IPS-20b (cell line): Measurements from ENCODE around the gene TPM2.

Experiments
- H3K27ac ChIP-seq: one replicate; pipeline ENCODE4 v1.5.1; 2013; ENCODE audit warnings: low read length
- H3K27me3 ChIP-seq: 2 replicates; pipeline ENCODE4 v1.6.1; 2013; ENCODE audit warnings: mild to moderate bottlenecking, low read length, inconsistent platforms; ENCODE audit not compliant: insufficient read depth
- H3K36me3 ChIP-seq: 2 replicates; pipeline ENCODE4 v1.6.1; 2013; ENCODE audit warnings: low read depth, mild to moderate bottlenecking, inconsistent platforms, low read length, moderate library complexity; ENCODE audit not compliant: insufficient read depth
- H3K4me1 ChIP-seq: 2 replicates; pipeline ENCODE4 v1.6.1; 2013; ENCODE audit warnings: mild to moderate bottlenecking, control low read depth, inconsistent platforms, low read length, moderate library complexity; ENCODE audit not compliant: insufficient read depth
- H3K4me3 ChIP-seq: 2 replicates; pipeline ENCODE4 v1.5.1; 2013; ENCODE audit warnings: mild to moderate bottlenecking, low read length, inconsistent platforms
- H3K9ac ChIP-seq: 2 replicates; pipeline ENCODE4 v1.6.1; 2013; ENCODE audit warnings: low read depth, mild to moderate bottlenecking, inconsistent platforms, low read length, moderate library complexity
- H3K9me3 ChIP-seq: 2 replicates; pipeline ENCODE4 v1.6.1; 2013; ENCODE audit warnings: mild to moderate bottlenecking, low read depth, low read length, inconsistent platforms; ENCODE audit not compliant: insufficient read depth

The TPM2 gene

GRCh38 chr9:35717132-35717870, 27.6 kb upstream of the TPM2 start:
- Histone ChIP-seq H3K27me3 (no peaks in the 10 kb centered on the region), H3K9ac (no peak overlapping the region), H3K4me3 (no peak overlapping the region), H3K27ac (no peak overlapping the region), H3K36me3 (peaks cover 100% of the 10 kb centered on the region), H3K9me3 (no peaks in the 10 kb centered on the region), H3K4me1 (no peaks in the 10 kb centered on the region; the same call in 1 of the 2 replicates)

- Histone ChIP-seq H3K27ac (no peak overlapping the region), H3K9ac (no peak overlapping the region), H3K27me3 (no peaks in the 10 kb centered on the region), H3K4me1 (no peaks in the 10 kb centered on the region; the same call in 1 of the 2 replicates), H3K36me3 (peaks cover 100% of the 10 kb centered on the region), H3K9me3 (no peaks in the 10 kb centered on the region), H3K4me3 (no peak overlapping the region)
Measured at GRCh38 chr9:35716230-35716629, 26.5 kb upstream of the TPM2 start.

- Histone ChIP-seq H3K27me3 (no peaks in the 10 kb centered on the region), H3K9me3 (no peaks in the 10 kb centered on the region), H3K36me3 (peaks cover 96% of the 10 kb centered on the region), H3K9ac (no peak overlapping the region), H3K27ac (no peak overlapping the region), H3K4me1 (no peaks in the 10 kb centered on the region; the same call in 1 of the 2 replicates), H3K4me3 (no peak overlapping the region)
Measured at GRCh38 chr9:35714579-35715252, 25.0 kb upstream of the TPM2 start.

- peaks cover 93% of the 10 kb centered on the region for H3K36me3 ChIP-seq
- no peak overlapping the region for H3K27ac ChIP-seq
- no peaks in the 10 kb centered on the region; the same call in 1 of the 2 replicates for H3K4me1 ChIP-seq
- no peaks in the 10 kb centered on the region for H3K9me3 ChIP-seq
- no peak overlapping the region for H3K4me3 ChIP-seq
- no peak overlapping the region for H3K9ac ChIP-seq
- H3K27me3 ChIP-seq, result no peaks in the 10 kb centered on the region
Measured at GRCh38 chr9:35714123-35714522, 24.4 kb upstream of the TPM2 start.

- H3K27ac ChIP-seq, result no peak overlapping the region
- H3K4me1 ChIP-seq, result no peaks in the 10 kb centered on the region; the same call in 1 of the 2 replicates
- no peaks in the 10 kb centered on the region for H3K27me3 ChIP-seq
- no peaks in the 10 kb centered on the region for H3K9me3 ChIP-seq
- no peak overlapping the region for H3K4me3 ChIP-seq
- peaks cover 93% of the 10 kb centered on the region for H3K36me3 ChIP-seq
- no peak overlapping the region for H3K9ac ChIP-seq
Measured at GRCh38 chr9:35713578-35713977, 23.9 kb upstream of the TPM2 start.

GRCh38 chr9:35712762-35713400, 23.2 kb upstream of the TPM2 start:
- Histone ChIP-seq H3K36me3 (peaks cover 93% of the 10 kb centered on the region), H3K4me3 (no peak overlapping the region), H3K4me1 (no peaks in the 10 kb centered on the region; the same call in 1 of the 2 replicates), H3K9me3 (no peaks in the 10 kb centered on the region), H3K27me3 (no peaks in the 10 kb centered on the region), H3K9ac (no peak overlapping the region), H3K27ac (no peak overlapping the region)

GRCh38 chr9:35711501-35712428, 22.0 kb upstream of the TPM2 start:
- H3K4me3 ChIP-seq, result no peak overlapping the region
- no peak overlapping the region for H3K27ac ChIP-seq
- peaks cover 93% of the 10 kb centered on the region for H3K36me3 ChIP-seq

GRCh38 chr9:35710818-35711500, 21.2 kb upstream of the TPM2 start:
- no peak overlapping the region for H3K27ac ChIP-seq
- peaks cover 93% of the 10 kb centered on the region for H3K36me3 ChIP-seq

More at GRCh38 chr9:35711501-35712428, 22.0 kb upstream of the TPM2 start:
- H3K4me1 ChIP-seq, result no peaks in the 10 kb centered on the region; the same call in 1 of the 2 replicates
- H3K9ac ChIP-seq, result no peak overlapping the region
- H3K27me3 ChIP-seq, result no peaks in the 10 kb centered on the region
- no peaks in the 10 kb centered on the region for H3K9me3 ChIP-seq

GRCh38 chr9:35708146-35708545, 18.4 kb upstream of the TPM2 start:
- H3K9ac ChIP-seq, result no peak overlapping the region
- no peaks in the 10 kb centered on the region for H3K9me3 ChIP-seq
- H3K36me3 ChIP-seq, result peaks cover 93% of the 10 kb centered on the region
- H3K27me3 ChIP-seq, result no peaks in the 10 kb centered on the region
- H3K4me1 ChIP-seq, result no peaks in the 10 kb centered on the region
- no peak overlapping the region for H3K4me3 ChIP-seq
- no peak overlapping the region for H3K27ac ChIP-seq

More at GRCh38 chr9:35710818-35711500, 21.2 kb upstream of the TPM2 start:
- no peaks in the 10 kb centered on the region for H3K4me1 ChIP-seq
- no peaks in the 10 kb centered on the region for H3K27me3 ChIP-seq
- no peak overlapping the region for H3K9ac ChIP-seq
- no peak overlapping the region for H3K4me3 ChIP-seq
- no peaks in the 10 kb centered on the region for H3K9me3 ChIP-seq

GRCh38 chr9:35706951-35707350, 17.2 kb upstream of the TPM2 start:
- H3K4me3 ChIP-seq, result no peak overlapping the region
- H3K27ac ChIP-seq, result no peak overlapping the region
- no peaks in the 10 kb centered on the region for H3K9me3 ChIP-seq
- H3K36me3 ChIP-seq, result peaks cover 93% of the 10 kb centered on the region
- H3K9ac ChIP-seq, result no peak overlapping the region
- H3K27me3 ChIP-seq, result no peaks in the 10 kb centered on the region
- no peaks in the 10 kb centered on the region for H3K4me1 ChIP-seq
